GM12864 (cell line): ENCODE data around the gene OLFML3.

Experiments used
- DNase-seq: peaks from one replicate; pipeline ENCODE4 v3.0.0-alpha.2; 2011; ENCODE audit warnings: low read depth
- H3K4me3 ChIP-seq: 2 replicates; pipeline ENCODE4 v1.5.1; 2011; ENCODE audit warnings: mild to moderate bottlenecking, low read depth, low read length, control low read depth
- TF ChIP-seq, protein P1 (sequence below): IDR thresholded peaks from 2 replicates; pipeline ENCODE4 v1.5.1; 2011; ENCODE audit warnings: low read depth, mild to moderate bottlenecking, moderate library complexity, low read length, control low read depth, inconsistent platforms; ENCODE audit errors: missing control alignments

OLFML3 gene

DNA sequence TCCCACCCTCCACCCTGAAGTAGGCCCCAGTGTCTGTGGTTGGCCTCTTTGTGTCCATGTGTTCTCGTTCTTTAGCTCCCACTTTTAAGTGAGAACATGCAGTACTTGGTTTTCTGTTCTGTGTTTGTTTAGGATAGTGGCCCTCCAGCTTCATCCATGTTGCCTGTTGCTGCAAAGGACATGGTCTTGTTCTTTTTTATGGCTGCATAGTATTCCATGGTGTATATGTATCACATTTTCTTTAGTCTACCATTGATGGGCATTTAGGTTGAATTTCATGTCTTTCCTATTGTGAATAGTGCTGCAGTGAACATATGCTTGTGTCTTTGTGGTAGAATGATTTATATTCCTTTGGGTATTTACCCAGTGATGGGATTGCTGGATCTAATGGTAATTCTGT, 44.1 kb upstream of the OLFML3 start:
- no peak overlapping the region for H3K4me3 ChIP-seq
- TF ChIP-seq, protein P1, sequence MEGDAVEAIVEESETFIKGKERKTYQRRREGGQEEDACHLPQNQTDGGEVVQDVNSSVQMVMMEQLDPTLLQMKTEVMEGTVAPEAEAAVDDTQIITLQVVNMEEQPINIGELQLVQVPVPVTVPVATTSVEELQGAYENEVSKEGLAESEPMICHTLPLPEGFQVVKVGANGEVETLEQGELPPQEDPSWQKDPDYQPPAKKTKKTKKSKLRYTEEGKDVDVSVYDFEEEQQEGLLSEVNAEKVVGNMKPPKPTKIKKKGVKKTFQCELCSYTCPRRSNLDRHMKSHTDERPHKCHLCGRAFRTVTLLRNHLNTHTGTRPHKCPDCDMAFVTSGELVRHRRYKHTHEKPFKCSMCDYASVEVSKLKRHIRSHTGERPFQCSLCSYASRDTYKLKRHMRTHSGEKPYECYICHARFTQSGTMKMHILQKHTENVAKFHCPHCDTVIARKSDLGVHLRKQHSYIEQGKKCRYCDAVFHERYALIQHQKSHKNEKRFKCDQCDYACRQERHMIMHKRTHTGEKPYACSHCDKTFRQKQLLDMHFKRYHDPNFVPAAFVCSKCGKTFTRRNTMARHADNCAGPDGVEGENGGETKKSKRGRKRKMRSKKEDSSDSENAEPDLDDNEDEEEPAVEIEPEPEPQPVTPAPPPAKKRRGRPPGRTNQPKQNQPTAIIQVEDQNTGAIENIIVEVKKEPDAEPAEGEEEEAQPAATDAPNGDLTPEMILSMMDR, result no peak
- DNase-seq, result no peak

DNA sequence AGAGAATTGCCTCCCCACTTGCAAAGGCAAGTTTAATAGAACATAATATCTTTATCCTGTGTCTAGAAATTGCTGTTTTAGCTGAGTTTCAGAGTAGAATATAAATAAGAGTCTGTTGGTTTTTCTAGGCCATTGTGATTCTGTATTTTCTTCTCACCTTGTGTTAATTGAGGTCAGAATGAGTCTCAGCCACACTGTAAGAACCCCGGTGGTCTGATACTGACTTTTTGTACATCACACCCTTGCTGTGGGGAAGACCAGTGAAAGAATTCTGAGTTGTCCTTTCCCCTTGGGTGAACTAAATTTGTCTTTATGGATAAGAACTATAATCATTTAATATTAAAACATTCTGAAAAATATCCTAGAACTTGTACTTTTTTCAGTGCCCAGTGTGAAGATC, 43.3 kb upstream of the OLFML3 start:
- DNase-seq, result no peak
- TF ChIP-seq, protein P1, result no peak
- H3K4me3 ChIP-seq, result no peak overlapping the region

DNA sequence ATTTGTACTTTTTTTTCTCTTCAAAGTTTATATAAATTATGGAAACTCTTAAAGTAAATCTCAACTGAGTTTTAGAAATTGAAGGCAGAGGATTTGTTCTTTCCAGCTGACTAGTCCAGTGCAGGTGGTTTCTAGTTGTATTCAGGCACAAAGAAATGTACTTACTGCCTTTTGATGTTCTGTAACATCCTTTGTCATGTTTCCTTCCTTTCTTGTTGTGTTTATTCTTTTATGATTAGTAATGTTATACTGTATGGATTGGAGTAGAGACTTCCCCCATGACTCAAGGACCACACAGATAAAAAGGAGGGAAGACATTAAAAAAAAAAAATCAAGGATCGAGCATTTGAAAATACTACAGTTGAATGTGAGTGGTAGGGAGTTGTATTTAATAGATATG, 42.1 kb upstream of the OLFML3 start:
- no peak for DNase-seq
- TF ChIP-seq, protein P1, result no peak
- no peak overlapping the region for H3K4me3 ChIP-seq

DNA sequence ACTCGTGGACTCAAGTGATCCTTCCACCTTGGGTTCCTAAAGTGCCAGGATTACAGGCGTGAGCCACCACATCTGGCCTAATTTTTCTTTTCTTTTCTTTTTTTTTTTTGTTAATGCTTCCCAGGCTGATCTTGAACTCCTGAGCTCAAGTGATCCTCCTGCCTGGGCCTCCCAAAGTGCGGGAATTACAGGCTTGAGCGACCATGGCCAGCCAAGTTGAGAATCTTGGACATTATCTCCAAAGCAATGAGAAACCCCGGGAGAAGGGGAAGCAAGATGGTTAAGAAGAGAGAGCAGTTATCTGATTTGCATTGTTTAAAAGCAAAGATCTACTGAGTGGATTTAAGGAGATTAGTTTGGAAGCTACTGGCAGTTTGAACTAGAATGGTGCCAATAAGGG, 41.1 kb upstream of the OLFML3 start:
- DNase-seq, result no peak
- no peak overlapping the region for H3K4me3 ChIP-seq
- TF ChIP-seq, protein P1, result no peak

DNA sequence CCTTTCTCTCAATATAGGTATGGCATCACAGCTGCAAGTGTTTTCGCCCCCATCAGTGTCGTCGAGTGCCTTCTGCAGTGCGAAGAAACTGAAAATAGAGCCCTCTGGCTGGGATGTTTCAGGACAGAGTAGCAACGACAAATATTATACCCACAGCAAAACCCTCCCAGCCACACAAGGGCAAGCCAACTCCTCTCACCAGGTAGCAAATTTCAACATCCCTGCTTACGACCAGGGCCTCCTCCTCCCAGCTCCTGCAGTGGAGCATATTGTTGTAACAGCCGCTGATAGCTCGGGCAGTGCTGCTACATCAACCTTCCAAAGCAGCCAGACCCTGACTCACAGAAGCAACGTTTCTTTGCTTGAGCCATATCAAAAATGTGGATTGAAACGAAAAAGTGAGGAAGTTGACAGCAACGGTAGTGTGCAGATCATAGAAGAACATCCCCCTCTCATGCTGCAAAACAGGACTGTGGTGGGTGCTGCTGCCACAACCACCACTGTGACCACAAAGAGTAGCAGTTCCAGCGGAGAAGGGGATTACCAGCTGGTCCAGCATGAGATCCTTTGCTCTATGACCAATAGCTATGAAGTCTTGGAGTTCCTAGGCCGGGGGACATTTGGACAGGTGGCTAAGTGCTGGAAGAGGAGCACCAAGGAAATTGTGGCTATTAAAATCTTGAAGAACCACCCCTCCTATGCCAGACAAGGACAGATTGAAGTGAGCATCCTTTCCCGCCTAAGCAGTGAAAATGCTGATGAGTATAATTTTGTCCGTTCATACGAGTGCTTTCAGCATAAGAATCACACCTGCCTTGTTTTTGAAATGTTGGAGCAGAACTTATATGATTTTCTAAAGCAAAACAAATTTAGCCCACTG, 38.7 kb upstream of the OLFML3 start:
- no peak overlapping the region for H3K4me3 ChIP-seq
- DNase-seq, result no peak
- TF ChIP-seq, protein P1, result no peak

DNA sequence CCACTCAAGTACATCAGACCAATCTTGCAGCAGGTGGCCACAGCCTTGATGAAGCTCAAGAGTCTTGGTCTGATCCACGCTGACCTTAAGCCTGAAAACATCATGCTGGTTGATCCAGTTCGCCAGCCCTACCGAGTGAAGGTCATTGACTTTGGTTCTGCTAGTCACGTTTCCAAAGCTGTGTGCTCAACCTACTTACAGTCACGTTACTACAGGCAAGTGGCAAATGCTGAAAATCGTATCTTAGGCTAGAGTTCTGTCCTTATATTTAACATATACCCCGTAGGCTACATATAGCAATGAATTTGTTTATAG, 38.1 kb upstream of the OLFML3 start:
- TF ChIP-seq, protein P1, result no peak
- DNase-seq, result no peak
- no peak overlapping the region for H3K4me3 ChIP-seq

DNA sequence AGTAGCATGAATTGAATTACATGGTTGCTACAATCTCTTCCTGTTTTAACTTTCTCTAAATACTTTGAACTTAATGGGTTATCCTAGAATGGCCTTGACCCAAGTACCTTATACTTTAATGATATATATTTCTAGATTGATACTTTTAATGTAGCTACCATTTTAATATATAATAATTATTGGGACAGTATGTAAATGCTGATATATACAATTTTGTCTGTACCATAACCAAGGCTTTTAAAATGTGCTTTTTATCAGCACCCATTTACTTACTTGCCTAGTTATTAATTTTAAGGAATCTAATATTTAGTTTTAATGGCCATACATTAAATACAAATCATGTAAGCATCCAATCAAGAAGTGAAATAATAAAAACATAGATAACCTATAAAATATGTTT, 36.7 kb upstream of the OLFML3 start:
- TF ChIP-seq, protein P1, result no peak
- H3K4me3 ChIP-seq, result no peak overlapping the region

More for the DNA sequence above, 36.7 kb upstream of the OLFML3 start:
- no peak for DNase-seq
